ENCODE results near the gene ATP5F1E.

The ATP5F1E gene

DNA sequence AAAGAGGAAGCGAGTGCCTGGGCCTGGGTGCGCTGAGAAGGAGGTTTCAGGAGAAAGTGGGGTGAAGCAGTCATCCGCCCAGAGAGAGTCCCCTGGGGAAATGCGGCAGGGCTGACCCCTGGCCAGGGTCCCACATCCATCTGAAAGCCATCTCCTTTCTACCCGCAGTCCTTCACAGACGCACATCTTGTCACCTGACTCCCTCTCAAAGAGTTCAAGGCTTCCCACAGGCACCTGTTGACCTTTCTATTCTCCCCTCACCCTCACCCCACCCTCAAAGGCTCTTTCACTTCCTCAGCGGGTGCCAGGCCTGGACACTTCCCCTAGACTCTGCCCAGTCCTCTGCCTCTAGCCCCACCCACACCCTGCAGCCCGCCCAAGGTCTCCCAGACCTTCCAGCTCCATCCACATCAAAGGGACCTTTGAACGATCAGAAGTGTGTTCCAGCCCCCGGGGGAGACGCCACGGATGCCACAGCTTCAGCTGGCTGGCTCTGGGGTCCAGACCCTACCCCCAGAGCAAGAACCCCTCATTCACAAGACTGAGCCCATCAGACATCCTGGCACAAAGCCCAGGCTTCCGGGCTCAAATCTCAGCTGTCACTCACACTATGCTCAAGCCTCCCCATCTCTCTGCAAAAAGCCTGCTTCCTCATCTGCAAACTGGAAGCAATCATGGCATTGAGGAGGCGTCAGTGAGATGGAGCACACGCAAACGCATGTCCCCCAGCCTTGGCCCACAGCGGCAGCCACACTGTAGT lies 27.2 kb downstream of the ATP5F1E start:
- peak; percentile 74 for DNase-seq

DNA sequence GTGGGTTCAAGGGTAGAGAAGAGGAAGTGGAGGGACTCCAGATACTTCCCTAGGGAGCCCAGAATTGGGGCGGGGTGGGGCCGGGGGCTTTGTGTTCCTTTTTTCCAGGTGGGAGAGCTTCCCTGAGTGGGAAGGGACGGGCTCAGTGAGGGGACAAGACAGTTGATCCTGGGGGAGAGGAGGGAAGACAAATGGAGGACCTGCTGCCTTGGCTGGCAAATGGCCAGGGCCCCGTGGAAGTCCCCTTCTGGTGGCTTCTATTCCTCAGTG lies 27.7 kb downstream of the ATP5F1E start:
- peak; percentile 85 for DNase-seq

DNA sequence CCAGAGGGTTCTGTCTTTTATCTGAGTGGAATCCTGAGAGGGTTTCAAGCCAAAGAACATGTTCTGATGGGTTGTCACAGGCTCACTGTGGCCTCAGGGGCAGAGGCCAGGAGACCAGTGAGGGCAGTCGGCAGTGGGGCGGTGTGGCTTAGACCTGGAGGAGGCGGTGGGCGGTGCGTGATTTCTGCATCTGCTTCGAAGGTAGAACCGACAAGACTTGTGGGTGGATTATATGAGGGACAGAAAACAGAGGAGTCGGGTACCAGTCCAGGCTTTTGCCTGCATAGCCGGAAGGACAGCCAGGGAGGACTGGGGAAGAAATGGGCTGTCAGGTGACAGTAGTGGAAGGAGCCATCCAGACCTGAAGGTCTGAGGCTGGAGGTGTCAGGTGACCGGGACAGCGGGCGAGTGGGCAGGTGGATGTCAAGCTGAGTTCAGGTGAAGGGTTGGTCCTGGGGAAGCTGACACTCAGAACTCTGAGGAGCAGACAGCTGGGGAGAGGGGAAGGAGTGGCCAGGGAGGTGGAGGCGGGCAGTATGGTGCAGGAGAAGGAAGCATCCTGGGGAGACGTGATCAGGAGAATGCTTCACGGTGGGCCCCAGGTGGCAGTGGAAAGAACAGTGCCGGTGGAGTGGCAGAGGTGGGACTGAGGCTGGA lies 28.2 kb downstream of the ATP5F1E start:
- DNase-seq: peak; percentile 57

DNA sequence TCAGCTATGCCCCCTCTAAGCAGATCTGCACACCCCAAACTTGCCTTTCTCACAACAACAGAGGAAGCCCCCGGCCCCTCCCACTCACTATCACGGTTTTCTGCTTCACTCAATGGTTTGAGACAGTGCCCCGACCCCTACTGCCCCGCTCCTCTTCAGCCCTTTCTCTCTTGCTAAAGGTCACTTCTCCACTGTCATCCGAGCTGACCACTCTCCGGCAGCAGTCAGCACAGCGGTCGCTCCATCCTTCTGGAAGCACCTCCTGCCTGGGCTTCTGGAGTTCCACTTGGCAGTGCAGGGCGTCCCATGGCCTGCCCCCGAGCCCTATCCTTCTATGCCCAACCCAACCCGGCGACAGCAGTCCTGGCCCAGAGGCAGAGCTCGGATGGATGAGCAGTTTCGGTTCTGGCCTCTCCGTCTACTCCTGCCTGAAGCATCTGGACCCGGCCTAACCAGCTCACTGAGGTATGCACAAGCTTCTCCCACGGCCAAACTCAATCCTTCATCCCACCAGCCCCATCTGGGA lies 29.2 kb downstream of the ATP5F1E start:
- DNase-seq: peak; percentile 54

DNA sequence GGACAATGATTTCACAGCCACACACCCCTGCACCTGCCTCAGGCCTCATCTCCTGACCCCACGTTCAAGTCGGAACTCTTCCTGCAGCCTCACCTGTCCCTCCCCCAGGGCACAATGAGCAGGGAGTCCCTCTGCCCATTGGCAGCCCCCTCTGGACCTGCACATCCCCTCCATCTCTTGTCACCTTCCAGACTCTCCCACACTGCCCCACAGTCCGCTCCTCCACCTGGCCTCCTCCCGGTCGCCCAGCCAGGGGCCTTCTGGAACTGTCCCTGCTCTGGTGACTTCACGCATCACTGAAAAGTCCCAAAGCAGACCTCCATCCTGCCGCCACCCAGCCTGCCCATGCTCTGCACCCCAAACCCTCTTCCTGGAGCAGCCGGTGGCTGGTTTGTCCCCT lies 29.7 kb downstream of the ATP5F1E start:
- DNase-seq: peak; percentile 54

DNA sequence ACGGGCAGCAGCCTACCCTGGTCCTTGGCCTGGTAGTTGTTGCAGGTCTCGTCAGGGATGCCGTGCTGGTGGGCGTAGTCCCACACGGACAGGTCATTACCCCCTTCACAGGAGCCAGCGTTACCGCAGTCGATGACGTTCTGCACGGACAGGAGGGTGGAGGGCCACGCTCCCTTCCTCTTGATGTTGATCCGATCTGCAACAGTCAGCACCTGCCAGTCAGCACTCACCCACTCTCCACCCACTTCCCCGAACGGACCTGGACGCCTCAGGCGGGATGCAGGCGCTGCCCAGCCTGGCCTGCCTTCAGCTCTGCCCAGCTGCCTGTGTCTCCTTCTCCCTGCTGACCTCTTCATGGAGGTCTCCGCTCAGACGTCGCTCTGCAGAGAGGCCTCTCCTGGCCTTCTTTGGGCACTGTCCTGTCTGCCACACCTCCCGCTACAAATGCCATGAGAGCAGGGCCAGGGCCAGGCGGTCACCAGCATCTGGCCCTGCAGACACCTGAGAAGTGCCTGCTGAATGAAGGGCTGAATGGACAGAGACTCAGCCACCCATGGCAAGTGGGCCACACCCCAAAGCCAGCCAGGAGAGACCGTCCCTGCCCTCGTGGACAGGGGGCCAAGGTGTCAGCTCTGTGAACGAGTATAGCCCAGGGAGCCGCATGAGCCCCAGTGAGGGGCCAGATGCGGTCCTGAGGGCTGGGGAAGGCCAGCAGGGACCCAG lies 30.5 kb downstream of the ATP5F1E start:
- DNase-seq: peak; percentile 62

DNA sequence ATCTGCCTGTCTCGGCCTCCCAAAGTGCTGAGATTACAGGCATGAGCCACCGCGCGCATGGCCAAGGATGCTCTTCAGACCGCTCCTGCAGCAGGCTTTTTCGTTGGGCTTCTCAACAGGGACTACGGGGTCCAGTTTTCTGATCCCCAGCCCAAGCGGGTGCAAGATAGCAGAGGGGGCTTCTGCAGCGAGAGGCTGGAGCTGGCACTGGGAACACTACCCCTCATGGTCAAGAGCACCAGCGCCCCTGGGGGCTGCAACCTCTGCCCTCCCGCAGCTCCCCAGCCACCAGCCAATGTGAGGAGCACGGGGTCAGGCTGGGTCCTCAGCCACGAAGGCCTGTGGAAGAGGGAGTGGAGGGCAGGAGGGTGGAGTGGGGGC lies 31.1 kb downstream of the ATP5F1E start:
- DNase-seq: no peak

DNA sequence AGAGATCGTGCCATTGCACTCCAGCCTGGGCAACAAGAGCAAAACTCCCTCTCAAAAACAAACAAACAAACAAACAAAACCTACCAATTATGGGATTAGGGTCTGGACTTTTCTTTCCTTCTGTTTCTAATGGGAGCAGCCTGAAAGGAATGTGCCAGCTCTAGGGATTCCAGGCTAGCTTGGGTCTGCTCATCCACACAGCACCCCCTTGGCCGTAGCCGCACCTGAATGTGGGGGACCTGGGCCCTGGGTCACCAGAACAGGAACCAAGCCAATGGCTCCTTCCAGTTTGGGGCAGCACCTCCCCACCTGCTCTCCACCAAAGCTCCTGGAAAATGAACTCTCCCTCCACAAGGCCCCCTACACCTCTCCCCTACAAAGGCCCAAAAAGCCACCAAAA lies 31.8 kb downstream of the ATP5F1E start:
- DNase-seq: peak; percentile 39

DNA sequence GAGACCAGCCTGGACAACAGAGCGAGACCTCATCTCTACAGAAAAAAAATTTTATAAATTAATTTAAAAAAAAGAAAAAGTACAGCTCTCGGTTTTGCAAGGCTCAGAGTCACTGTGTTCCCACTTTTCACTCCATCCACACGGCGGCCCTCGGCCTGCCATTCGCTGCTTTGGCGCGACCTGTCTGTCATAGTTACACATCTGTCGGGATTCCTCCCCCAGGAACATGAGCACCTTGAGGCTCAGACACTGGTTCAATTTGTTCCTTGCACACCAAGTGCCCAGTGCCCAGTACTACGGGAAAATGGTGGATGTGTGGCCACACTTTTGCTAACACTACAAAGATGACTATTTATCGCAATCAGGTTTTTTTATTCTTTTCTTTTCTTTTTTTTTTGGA lies 33.5 kb downstream of the ATP5F1E start:
- peak; percentile 30 for DNase-seq

DNA sequence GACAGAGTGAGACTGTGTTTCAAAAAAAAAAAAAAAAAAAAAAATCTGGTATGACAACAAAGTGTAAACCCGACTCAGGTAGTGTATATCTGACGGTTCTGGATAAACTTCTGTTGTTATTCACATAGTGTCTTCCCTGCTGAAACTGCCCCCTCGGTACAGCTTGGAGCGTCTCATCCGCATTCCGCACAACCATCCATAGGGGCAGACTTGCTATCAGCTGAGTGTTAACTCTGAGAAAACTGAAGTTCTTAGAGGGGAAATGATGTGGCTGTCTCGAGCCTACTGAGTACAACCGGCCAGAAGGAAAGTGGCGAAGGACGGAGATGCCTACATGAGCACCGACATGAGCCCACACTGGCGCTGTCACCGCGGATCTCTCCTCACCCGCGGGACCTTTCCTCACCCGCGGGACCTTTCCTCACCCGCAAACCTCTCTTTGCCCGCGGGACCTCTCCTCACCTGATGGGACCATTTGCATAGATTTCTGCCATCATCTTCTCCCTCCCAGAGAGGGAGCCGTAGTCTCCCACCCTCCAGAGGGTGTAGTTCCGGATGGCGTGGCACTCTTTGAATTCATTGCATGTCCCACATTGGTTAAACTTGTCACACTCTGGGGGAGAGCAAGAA lies 34.9 kb downstream of the ATP5F1E start:
- peak; percentile 52 for DNase-seq

DNA sequence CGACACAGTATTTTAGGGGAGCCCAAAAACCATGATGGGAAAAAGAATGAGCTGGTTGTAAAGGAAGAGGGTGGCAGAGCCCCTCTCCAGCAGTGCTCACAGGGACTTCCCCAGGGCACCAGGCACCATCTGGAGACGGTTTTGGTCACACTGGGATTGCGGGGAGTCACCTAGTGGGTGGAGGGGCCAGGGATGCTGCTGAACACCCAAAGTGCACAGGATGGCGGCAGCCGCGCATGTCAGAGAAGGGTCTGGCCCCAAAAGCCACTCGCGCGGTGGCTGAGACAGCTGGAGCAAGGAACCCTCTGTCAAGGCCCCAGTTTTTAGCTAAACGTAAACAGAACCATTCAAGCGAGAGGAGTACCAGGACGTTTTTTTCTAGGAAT lies 35.9 kb downstream of the ATP5F1E start:
- peak; percentile 46 for DNase-seq

DNA sequence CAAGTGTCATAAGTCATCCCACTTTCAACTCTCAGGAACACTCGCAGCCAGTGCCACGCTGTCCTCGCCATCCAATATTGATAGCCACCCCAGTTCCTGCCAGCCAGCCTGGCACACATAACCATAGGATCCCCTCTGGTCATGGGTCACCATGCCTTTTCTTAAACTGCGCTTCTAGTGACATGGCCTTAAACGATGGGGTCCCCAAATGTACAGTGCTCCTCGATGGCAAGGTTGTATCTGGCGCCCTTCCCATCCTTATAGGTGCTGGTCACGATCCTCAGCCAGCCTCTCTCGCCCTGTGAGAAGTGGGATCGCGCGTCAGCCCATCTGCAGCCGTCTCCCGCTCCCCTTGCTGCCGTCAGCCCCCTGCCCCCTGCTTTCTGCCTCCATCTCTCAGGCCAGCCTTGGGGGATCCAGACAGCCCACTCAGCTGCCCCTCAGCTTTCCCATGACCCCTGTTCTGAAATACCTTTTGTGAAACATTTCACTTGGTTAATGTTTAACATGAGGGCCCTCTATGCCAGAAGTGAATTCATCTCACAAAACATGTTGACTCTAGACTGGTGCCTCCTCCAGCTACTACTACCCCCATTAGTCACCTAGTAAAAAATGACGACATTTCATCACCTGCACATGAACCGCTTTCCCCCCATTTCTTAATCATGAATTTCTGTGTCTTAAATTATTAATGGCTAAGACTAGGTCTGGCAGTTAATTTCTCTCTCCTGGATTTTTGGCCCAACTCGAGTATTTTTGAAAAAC lies 36.5 kb downstream of the ATP5F1E start:
- peak; percentile 54 for DNase-seq

DNA sequence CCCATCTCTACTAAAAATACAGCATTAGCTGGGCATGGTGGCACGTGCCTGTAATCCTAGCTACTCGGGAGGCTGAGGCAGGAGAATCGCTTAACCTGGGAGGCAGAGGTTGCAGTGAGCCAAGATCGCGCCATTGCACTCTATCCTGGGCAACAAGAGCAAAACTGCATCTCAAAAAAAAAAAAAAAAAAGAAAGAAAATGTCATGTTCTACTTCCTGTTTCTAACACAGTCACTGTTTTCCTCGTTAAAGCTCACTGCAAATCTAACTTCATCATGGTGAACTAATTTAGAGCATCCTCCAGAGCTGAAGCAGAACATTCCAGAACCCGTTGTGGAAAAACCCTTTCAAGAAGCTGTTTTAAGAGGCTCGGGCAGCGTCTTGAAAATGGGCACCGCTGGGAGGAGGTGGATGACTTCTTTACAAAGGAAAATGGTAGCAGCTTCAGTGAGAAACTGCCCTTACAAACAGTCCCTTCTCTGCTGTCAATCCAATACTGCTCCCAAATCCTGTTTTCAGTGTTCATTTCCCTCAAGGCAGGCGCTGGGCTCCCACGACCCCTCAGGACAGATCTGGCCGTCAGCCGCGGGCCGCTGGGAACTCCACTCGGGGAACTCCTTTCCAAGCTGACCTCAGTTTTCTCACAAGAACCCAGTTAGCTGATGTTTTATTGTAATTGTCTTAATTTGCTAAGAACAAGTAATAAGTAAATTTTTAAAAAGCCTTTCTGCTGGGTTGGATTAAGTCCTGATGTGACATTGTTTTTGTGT lies 37.6 kb downstream of the ATP5F1E start:
- peak; percentile 38 for DNase-seq

DNA sequence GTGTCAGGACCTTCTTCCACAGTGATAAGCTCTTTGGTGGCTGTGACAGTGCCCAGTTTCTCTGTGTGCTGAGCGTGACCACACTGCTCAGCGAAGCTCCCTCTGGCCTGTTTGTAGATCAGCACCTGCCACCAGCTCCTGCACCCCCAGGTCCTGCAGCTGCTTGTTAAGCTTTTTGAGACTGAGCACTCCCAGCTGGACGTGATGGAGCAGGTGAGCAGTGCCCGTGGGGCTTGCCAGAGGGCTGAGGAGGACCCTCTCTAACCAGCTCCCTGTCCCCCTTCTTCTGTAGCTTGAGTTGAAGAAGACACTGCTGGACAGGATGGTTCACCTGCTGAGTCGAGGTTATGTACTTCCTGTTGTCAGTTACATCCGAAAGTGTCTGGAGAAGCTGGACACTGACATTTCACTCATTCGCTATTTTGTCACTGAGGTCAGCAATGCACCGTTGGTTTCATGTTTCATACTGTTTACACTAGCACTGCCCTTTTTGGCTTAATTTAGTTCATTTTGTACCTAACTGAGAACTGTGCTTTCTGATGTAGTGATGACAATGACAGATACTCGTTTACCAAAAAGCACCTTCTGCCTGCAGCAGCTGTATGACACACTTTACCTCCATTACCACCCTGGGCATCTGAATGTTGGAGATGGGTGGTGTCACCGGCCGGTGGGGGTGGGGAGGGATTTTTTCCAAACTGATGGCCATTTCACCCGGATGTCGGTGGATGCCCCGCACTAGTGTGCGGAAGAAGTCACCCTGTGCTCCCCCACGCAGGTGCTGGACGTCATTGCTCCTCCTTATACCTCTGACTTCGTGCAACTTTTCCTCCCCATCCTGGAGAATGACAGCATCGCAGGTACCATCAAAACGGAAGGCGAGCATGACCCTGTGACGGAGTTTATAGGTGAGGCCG lies 38.5 kb downstream of the ATP5F1E start:
- peak; percentile 60 for DNase-seq

DNA sequence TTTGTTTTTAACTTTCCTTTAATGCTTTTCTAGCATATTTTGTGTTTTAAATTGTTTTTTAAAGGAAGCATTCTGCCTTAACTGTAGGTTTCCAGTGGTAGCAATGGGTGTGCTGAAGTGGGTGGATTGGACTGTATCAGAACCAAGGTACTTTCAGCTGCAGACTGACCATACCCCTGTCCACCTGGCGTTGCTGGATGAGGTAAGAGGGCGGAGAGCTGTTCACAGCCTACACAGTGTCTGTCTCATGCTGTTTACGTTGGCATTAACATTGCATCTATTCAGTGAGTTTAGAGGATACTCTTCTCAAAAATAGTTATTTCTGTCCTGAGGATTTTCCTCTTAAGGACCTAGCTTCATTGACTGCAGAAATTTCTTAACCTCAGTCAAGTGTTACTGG lies 39.2 kb downstream of the ATP5F1E start:
- no peak for DNase-seq

DNA sequence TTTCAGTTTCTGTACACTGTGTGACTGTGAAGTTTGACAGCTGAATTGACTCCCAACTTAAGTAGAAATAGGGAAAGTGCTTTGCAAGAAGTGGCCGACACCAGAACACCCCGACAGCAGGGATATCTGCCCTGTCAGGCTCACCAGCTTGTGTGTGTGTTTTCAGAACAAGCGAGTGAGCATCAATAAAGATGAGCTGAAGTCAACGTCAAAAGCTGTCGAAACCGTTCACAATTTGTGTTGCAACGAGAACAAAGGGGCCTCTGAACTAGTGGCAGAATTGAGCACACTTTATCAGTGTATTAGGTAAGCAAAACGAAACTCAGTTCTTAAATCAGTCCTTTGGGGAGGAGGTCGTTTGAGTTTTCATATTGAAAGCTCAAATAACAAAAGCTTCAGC lies 40.4 kb downstream of the ATP5F1E start:
- peak; percentile 36 for DNase-seq

DNA sequence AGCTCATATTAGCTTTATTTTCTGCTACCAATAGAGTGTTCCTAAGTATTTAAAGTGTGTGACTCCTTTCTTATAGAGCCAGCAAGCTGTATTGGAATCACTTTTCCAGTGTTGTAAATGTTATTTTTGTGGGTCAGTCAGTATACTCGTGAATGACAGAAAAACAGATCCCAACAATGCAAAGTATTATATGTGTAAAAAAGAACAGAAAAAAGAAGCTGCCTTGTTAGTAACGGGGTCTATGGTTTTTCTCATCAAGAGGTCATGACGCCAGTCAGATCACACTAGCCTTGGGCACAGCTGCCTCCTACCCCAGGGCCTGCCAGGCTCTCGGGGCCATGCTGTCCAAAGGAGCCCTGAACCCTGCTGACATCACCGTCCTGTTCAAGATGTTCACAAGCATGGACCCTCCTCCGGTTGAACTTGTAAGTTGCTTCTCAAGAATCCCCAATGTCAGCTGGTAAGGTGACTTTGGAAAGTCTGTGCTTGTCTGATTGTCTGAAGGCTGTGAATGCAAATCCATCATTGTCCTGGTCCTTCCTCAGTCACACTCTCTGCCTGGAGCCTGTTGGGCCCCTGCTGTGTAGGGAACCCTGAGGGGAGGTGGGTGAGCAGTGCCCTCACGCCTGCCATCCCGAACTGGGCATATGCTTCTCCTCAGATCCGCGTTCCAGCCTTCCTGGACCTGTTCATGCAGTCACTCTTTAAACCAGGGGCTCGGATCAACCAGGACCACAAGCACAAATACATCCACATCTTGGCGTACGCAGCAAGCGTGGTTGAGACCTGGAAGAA lies 41.3 kb downstream of the ATP5F1E start:
- peak; percentile 34 for DNase-seq

DNA sequence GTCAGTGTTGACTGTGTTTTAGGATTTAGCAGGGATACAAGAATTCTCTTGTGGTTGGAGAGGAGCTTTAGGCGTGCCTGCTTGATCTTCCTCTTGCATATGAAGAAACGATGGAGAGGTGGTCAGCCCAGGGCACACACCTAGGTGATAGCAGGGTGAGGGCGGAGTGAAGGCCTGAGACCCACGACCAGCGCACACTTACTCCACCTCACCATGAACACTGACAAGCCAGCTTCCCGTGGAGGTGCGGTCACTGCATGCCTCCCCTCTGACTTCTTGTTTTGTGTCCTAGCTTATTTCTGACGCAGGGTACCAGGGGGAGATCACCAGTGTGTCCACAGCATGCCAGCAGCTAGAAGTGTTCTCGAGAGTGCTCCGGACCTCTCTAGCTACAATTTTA lies 42.9 kb downstream of the ATP5F1E start:
- peak; percentile 53 for DNase-seq

DNA sequence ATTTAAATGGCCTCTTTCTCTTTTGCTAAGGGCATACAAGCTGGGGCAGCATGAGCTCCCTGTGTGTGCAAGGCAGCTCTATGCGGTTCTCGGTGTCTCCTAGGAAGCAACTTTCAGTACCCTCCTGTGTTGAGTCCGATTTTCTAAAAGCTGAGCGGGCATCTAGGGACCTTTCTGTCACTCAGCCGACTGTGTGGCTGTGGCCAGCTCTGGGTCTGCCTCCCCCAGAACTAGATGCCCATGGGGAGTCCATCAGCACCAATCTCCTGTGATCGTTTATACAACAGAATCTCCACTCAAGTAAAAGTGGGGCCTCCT lies 43.6 kb downstream of the ATP5F1E start:
- no peak for DNase-seq

Data from activated effector memory CD4-positive, alpha-beta T cell treated with anti-CD3 and anti-CD28 coated beads, Interleukin-2, amount 50 U/mL, for 16 hours (primary cell).